Skin epidermis (tissue), 12 donors: ENCODE results near the gene ARVCF.

ENCODE experiments used
- H3K27ac ChIP-seq, 21 experiments: fragments of 200-600 bp; sonication (generic) in 11 of 21; one replicate each; pipeline ENCODE4 v1.5.0; 2020; ENCODE audit warnings: mild to moderate bottlenecking in 3 of 21, inconsistent platforms in 2 of 21, moderate library complexity in 2 of 21
- H3K4me3 ChIP-seq, 7 experiments: fragments of 200-600 bp; sonication (generic) in 2 of 7; one replicate each; pipeline ENCODE4 v1.5.0; 2020; ENCODE audit warnings: inconsistent platforms in 2 of 7, mild to moderate bottlenecking in 2 of 7, moderate library complexity in 1 of 7

The ARVCF gene

DNA sequence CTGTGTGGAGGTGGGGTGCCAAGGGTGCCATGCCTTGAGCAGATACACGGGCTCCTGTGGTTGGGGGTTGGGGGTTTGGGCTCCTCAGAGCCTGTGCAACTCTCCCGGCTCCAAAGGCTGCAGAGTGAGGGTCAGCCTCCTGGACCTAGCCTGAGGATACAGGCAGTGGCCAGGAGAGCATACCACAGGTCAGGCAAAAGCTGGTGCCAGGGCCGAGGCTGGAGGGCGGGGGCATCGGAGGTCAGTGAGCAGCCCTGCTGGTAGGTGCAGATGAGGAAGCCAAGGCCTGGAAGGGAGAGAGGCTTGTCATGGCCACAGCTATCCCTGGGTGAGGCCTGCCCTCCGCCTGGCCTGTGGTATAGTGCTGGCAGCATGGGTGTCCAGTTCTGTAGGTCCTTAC lies 37.9 kb upstream of the ARVCF start:
- Histone ChIP-seq H3K4me3 (no peak overlapping the region), H3K27ac (no peak overlapping the region)

DNA sequence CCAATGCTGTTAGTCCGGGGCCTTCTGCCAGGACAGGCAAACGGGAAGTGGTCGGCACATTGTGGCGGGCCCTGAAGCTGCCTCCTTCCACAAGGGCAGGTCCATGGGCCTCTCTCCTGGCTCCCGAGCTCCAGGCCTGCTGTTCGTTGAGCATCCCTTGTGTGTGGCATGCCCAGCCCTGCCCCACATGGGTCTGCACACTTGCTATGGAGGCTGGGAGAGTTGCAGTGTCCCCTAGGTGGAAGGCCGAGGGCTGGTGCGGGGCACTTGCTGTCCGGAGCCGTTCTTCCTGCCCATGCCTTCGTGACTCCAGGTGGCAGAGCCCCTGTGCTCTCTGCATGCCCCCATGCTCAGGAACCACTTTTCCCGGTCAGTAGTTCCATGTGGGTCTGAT lies 37.4 kb upstream of the ARVCF start:
- no peak overlapping the region for H3K27ac ChIP-seq
- H3K4me3 ChIP-seq: no peak overlapping the region

DNA sequence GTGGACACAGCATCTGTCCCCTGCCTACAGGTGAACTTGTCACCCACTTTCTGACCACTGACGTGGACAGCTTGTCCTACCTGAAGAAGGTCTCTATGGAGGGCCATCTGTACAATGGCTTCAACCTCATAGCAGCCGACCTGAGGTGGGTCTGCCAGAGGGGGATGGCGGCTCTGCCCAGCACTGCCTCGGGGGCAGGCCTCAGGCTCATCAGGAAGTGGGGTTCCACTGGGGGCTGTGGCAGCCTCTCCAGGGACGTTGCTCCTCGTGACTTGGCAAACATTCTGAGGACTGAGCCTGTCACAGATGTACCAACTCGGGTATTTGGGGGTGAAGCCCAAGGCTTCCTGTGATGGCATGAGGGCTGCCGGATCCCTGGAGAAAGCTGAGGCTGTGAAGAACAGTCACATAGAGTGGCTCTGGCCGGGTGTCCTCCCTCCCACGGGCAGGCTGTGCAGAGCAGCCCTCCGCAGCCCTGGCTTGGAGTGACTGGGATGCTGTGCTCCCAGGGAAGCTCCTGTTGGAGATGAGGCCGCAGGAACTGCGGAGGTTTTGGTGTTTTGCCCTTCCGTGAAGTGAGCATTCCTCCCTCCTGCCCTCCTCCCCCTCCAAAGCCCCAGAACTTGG lies 36.9 kb upstream of the ARVCF start:
- Histone ChIP-seq H3K4me3 (no peak overlapping the region), H3K27ac (no peak overlapping the region)

GRCh38 chr22:20052309-20053259 lies 36.0 kb upstream of the ARVCF start:
- no peak overlapping the region for H3K27ac ChIP-seq
- H3K4me3 ChIP-seq: no peak overlapping the region

DNA sequence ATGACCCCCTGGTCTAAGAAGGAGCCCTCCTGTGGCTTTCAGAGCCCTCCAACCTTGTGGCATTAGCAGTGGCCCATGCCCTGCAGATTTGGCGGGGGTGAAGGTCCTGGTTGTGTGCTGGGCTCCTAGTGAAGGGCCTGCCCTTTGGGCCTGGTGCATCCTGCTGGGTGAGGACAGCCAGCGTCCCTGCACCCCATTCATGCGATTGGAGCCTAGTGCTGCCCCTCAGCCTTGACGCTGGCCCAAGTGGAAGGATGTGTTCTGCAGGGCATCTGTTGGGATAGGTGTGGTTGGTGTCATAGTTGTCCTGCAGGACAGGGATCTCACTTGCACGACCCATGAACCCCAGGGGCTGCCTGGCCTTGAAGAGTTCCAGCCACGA lies 35.3 kb upstream of the ARVCF start:
- Histone ChIP-seq H3K4me3 (no peak overlapping the region), H3K27ac (no peak overlapping the region)

DNA sequence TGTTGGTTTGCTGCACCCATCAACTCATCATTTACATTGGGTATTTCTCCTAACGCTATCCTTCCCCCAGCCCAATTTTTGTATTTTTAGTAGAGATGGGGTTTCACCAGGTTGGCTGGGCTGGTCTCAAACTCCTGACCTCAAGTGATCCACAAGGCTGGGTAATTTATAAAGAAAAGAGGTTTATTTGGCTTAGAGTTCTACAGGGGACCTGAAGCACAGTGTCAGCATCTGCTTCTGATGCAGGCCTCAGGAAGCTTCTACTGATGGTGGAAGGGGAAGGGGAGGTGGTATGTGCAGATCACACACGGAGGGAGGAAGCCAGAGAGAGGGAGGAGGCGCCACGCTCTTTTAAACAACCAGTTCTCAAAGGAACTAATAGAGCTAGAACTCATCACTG lies 30.1 kb upstream of the ARVCF start:
- Histone ChIP-seq H3K4me3 (no peak overlapping the region), H3K27ac (no peak overlapping the region)

GRCh38 chr22:20044495-20045151 lies 28.0 kb upstream of the ARVCF start:
- Histone ChIP-seq H3K4me3 (no peak overlapping the region), H3K27ac (no peak overlapping the region)

DNA sequence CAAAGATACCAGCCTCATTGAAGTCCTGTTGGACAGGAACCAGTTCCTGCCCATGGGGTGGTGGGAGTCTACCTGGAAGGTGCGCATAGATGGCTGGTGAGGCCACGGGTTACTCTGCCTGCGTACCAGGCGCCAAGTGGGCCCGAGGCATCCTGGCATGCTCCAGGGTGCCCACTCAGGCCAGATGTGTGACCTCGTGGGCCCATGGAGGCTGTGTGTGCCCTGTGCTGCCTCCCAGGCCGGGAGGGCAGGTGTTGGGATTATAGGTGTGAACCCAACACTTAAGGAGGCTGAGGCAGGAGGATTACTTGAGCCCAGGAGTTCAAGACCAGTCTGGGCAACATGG lies 27.3 kb upstream of the ARVCF start:
- H3K4me3 ChIP-seq: no peak overlapping the region
- no peak overlapping the region for H3K27ac ChIP-seq

DNA sequence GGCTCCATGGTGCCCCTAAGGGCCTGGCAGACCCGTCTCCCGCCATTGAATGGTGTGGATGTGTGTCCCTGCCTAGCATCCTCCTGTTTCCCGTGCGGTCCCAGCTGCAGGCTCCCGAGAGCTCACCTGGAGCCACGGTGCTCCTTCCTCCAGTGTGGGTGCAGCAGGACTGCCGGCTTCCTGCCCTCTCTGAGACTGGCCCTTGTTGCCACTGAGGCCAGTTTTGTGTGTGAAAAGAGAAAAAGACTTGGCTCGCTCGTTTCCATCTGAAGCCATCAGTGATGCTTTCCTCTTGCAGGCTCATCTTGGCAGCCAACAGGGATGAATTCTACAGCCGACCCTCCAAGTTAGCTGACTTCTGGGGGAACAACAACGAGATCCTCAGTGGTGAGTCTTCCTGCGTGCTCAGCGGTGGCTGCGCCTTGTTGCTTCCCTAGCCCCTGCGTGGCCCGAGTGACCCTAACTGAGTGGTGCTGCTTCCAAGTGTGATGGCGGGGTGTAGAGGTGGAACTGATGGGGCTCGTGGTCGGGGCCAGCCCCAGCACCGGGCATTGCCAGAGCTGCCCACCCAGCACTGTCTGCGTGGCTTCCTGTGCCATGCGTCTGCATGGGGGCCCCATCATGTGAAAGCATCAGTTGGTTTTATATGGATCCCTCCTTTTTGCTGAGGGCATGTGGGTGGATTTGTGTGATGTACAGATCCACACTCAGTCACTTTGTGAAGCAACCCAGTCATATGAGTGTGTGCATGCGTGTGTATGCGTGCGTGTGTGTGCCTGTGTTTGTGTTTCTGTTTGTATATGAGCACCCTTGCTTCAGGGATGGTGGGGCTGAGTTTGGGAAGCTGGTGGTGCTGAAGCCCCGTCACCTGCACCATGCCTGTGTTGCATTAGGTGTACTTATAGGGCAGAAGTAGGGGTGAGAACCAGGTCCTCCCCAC lies 26.7 kb upstream of the ARVCF start:
- no peak overlapping the region for H3K4me3 ChIP-seq

GRCh38 chr22:20040327-20041200 lies 23.9 kb upstream of the ARVCF start:
- no peak overlapping the region for H3K27ac ChIP-seq
- H3K4me3 ChIP-seq: no peak overlapping the region

More for the DNA sequence above, 26.7 kb upstream of the ARVCF start:
- H3K27ac ChIP-seq: no peak overlapping the region

DNA sequence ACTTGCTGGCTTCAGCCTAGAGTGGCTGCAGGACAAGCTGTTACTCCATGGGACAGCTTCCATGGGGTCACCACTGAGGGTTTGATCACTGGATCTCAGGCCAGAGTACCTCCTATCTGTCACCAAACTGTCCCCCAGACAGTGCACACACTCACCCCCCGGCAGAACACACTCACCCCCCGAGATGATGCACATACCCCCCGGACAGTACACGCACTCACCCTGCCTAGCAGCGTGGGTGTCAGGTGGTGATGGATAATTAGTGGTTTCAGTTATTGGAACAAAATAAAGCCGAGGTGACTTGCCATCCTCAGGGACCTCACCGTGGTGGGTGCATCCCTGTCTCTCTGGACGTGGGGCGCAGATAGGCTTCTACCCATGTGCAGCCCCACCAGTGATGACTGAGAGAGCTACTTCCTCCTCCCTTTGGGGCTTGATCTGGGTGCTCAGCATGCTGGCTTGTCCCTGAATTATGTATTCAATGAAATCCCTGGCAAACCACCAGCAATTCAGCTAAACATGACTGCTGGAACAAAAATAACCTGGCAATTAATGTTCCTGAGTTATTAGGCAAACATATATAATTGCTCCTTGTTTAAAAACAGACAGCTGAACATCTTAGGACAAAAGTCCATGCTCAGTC lies 23.2 kb upstream of the ARVCF start:
- H3K27ac ChIP-seq: no peak overlapping the region
- H3K4me3 ChIP-seq: no peak overlapping the region

DNA sequence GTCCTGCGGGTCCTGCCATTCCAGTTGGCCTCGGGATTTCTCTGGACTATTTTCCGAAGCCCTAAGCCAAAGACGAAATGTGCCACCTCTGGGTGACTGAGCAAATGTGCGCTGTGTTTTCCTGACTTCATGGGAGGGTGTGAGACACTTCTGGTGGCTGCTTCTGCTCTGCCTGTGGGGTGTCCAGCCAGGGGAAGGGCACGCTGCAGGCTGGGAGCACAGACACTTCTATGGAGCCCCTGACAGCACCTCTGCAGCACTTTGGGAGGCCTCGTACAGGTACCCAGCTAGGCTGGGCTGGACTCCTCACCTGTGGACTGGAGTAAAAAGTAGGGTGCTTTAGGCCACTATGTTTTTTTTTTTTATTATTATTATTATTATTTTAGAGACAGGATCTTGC lies 22.0 kb upstream of the ARVCF start:
- no peak overlapping the region for H3K4me3 ChIP-seq
- H3K27ac ChIP-seq: no peak overlapping the region

GRCh38 chr22:20037419-20037818 lies 20.8 kb upstream of the ARVCF start:
- no peak overlapping the region for H3K4me3 ChIP-seq
- H3K27ac ChIP-seq: no peak overlapping the region

DNA sequence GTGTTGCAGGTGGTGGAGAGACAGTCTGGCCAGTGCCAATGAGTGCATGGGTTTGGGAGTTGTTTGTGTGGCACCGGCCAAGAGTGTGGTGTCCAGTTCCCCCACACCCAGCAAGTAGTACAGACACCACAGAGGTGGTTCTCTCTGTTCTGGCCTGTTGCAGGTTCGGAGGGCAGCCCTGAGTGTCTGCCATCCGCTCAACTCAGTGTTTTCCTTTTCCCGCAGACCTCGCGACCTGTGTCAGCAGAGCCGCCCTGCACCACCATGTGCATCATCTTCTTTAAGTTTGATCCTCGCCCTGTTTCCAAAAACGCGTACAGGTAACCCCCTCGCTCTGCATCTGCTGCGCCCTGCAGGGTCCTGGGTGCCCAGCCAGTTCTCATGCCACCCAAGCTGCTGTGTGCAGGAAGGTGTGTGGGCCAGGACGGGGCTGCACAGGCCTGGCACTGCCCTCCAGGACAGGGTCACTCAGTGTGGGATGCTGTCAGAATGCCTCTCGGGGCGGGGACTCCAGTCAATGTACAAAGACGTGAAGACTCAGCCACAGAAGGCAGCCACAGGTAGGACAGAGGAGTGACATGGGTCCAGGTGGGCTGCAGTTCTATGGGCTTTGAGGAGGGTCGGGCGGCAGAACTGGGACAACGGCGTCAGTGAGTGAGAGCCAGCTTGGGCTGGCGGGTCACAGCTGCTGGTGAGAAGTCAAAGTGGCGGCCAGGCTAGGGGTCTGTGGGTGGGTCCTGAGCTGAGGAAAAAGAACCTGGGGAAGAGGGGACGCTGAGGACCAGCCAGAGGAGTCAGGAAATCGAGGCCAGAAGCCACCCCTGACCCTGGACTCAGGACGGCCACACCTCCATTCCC lies 20.1 kb upstream of the ARVCF start:
- no peak overlapping the region for H3K27ac ChIP-seq

DNA sequence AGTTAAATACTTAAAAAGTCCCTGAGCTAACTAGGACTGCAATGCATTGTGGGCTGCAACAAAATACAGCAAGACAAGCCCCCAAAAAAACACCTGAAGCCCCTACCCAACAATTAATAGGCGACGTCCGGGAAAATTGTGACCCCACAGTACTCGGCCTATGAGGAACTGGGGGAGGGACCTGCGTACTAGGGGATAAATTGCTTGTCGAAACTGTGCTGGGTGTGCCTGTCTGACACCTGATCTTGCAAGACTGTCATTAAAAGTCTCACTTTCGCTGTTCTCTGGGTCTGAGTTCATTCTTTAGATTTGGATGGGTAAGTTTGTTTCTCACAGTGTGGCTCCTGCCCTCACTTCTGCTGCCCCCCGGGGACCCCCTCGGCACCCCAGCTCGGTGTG lies 19.5 kb upstream of the ARVCF start:
- no peak overlapping the region for H3K27ac ChIP-seq
- H3K4me3 ChIP-seq: no peak overlapping the region

More for the DNA sequence above, 20.1 kb upstream of the ARVCF start:
- no peak overlapping the region for H3K4me3 ChIP-seq

- H3K27ac ChIP-seq: no peak overlapping the region
- no peak overlapping the region for H3K4me3 ChIP-seq
Observed at GRCh38 chr22:20035375-20036083, 18.9 kb upstream of the ARVCF start.

DNA sequence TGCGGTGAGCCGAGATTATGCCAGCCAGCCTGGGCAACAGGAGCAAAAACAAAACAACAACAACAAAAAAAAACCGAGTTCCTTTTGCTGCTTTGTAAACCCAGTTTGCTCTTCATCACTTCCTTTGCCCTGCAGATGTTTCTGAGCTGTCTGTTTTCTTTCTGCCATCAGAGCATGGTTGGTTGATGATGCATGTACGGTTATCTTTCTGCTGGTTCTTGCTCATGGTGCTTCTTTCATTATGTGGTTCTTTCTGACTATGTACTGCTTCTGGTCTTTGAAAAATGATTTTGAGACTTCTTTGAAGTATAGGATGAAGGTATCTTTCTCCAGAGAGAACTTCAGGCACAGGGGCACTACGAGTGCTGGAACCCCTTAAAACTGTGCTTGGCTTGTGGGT lies 17.5 kb upstream of the ARVCF start:
- Histone ChIP-seq H3K4me3 (no peak overlapping the region), H3K27ac (no peak overlapping the region)
